GM18861 (cell line): Measurements from ENCODE around the gene MAGEA8.
"Not testable (repeated sequence)": the region's sequence is repeated elsewhere in the genome, so short reads cannot be mapped to it uniquely, and the experiment has no call there.

ENCODE experiments used
- ATAC-seq: cut with Tn5 transposase; IDR thresholded peaks from one replicate; pipeline ENCODE4 v1.9.1; 2021; ENCODE audit not compliant: unreplicated experiment

The MAGEA8 gene

GRCh38 chrX:149903889-149904748, 23.1 kb downstream of the MAGEA8 start:
- peak; percentile 60 for ATAC-seq

- peak; percentile 50 for ATAC-seq
These were observed 27.3 kb downstream of the MAGEA8 start for GRCh38 chrX:149908308-149908707.

- ATAC-seq, result no peak
These were observed 27.7 kb downstream of the MAGEA8 start for GRCh38 chrX:149908727-149909126.

GRCh38 chrX:149909324-149910177, 28.6 kb downstream of the MAGEA8 start:
- ATAC-seq, result no peak

- no peak for ATAC-seq
These were observed 29.3 kb downstream of the MAGEA8 start for GRCh38 chrX:149910178-149910695.

GRCh38 chrX:149916745-149917392, 35.9 kb downstream of the MAGEA8 start:
- ATAC-seq, result peak; percentile 70

GRCh38 chrX:149923836-149924235, 42.9 kb downstream of the MAGEA8 start:
- not testable (repeated sequence) for ATAC-seq

GRCh38 chrX:149924434-149924833, 43.5 kb downstream of the MAGEA8 start:
- ATAC-seq, result not testable (repeated sequence)

GRCh38 chrX:149927245-149927963, 46.4 kb downstream of the MAGEA8 start:
- ATAC-seq, result not testable (repeated sequence)

- not testable (repeated sequence) for ATAC-seq
These were observed 46.9 kb downstream of the MAGEA8 start for GRCh38 chrX:149927964-149928258.

GRCh38 chrX:149928635-149929034, 47.7 kb downstream of the MAGEA8 start:
- ATAC-seq, result not testable (repeated sequence)

- ATAC-seq, result not testable (repeated sequence)
These were observed 48.4 kb downstream of the MAGEA8 start, which contains the start of gene HSFX4 for GRCh38 chrX:149929400-149929799. Gene HSFX4 (plus strand): TSS chrX:149929573. CDS start chrX:149929645, 72 bp downstream.

- ATAC-seq, result not testable (repeated sequence)
These were observed 50.4 kb downstream of the MAGEA8 start for GRCh38 chrX:149931355-149931754.

GRCh38 chrX:149932150-149932549, 51.2 kb downstream of the MAGEA8 start:
- ATAC-seq, result not testable (repeated sequence)

- ATAC-seq, result not testable (repeated sequence)
These were observed 52.0 kb downstream of the MAGEA8 start for GRCh38 chrX:149932970-149933369.

- not testable (repeated sequence) for ATAC-seq
These were observed 52.6 kb downstream of the MAGEA8 start for GRCh38 chrX:149933547-149933946.
